GM12801 (cell line): ENCODE results near the gene HPGDS.

ENCODE experiments used
- TF ChIP-seq, protein P1 (sequence below): IDR thresholded peaks from one replicate; pipeline ENCODE4 v1.5.1; 2011; ENCODE audit warnings: control low read depth; ENCODE audit not compliant: insufficient read length; ENCODE audit errors: extremely low read depth

Gene HPGDS

GRCh38 chr4:94278781-94279180 is 63.9 kb downstream of the HPGDS start:
- TF ChIP-seq, protein P1, sequence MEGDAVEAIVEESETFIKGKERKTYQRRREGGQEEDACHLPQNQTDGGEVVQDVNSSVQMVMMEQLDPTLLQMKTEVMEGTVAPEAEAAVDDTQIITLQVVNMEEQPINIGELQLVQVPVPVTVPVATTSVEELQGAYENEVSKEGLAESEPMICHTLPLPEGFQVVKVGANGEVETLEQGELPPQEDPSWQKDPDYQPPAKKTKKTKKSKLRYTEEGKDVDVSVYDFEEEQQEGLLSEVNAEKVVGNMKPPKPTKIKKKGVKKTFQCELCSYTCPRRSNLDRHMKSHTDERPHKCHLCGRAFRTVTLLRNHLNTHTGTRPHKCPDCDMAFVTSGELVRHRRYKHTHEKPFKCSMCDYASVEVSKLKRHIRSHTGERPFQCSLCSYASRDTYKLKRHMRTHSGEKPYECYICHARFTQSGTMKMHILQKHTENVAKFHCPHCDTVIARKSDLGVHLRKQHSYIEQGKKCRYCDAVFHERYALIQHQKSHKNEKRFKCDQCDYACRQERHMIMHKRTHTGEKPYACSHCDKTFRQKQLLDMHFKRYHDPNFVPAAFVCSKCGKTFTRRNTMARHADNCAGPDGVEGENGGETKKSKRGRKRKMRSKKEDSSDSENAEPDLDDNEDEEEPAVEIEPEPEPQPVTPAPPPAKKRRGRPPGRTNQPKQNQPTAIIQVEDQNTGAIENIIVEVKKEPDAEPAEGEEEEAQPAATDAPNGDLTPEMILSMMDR: no peak

GRCh38 chr4:94277534-94277933 is 65.1 kb downstream of the HPGDS start:
- TF ChIP-seq, protein P1: no peak

GRCh38 chr4:94276204-94276603 is 66.4 kb downstream of the HPGDS start:
- TF ChIP-seq, protein P1: no peak

DNA sequence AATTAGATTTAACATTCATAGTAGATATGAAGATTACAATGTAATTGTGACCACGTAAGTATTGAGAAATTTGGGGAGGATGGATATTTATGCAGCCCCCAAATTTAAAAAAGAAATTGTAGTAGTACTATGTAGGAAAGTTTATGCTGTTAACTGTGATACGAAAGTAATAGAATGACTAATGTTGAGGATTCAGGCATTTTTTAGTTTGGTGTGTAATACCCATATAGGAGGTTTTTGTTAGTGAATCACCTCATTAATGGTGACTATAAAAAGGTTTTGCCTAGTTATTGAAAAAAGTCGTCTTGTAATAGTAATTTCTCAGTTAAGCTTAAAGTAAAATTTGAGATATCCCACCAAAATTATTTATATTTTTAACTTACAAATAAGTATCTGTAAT is 67.7 kb downstream of the HPGDS start:
- TF ChIP-seq, protein P1: no peak

DNA sequence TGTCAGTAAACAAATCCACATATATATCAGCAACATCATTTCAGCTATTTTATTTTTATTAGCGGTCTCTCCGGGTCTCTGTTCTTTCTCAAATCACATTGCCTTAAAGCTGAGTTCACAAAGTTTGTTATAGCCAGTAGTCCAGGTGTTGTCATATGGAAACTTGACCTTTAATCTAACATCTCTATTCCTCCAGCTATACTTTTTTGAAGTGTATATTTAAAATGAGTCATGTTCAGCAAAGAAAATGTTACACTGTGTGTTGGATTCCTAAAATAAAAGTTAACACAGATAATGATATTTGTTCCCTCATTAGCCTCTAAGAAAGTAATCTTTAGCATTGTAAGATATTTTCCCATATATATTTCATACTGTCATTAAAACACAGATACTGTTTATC is 71.4 kb downstream of the HPGDS start:
- TF ChIP-seq, protein P1: no peak

- TF ChIP-seq, protein P1: no peak
Observed at GRCh38 chr4:94267037-94267436, 75.6 kb downstream of the HPGDS start.

DNA sequence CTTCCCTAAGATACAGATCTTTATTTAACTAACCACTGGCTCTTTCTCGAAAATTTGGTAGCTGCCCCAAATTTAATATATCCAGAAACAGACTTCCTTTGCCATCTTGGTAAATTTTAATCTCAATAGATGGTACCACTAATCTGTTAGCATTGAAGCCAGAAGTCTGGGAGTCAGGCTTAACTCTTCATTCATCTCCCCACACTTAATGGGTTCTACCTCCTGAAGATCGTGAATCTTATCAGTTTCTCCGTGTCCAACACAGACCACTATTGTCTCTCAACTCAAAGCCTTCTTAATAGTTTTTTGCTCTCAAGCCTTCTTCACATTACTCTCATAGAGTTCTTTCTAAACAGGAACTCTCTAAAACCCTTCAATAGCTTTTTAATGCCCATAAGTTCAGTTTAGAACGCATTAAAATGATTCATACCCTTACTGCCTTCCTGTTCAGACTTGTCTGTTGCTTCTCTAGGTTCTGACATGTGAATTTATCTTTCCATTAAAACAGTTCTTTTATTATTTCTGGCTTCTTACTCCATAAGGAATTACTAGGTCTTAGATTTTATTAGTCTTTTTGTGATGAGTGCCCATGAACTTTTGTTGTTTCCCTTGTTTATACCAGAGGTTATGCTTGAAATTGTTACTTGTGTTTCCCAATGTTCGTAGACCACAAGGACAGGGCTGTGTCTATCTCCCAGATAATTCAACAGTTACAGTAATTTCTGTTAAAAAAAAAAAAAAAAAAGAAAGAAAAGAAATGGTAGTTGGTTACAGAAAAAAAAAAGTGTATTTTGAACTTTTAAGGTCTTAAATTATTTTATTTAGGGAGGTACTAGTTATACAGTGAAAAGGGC is 80.2 kb downstream of the HPGDS start:
- TF ChIP-seq, protein P1: no peak
